K562 (cell line): ENCODE data around the gene P4HTM. TPM values are rescaled to one million over a fixed set of nuclear protein-coding genes. Genes with fewer than 3 reads are reported as not detected.

Source experiments
- ARID1B ChIP-seq: fragments of 450-650 bp; IDR thresholded peaks from 2 replicates; pipeline ENCODE4 v1.6.1; 2016; ENCODE audit warnings: antibody characterized with exemption, mild to moderate bottlenecking, inconsistent platforms
- BCL6 ChIP-seq: fragments of 250-450 bp; sonication (Bioruptor Pico); IDR thresholded peaks from 2 replicates; pipeline ENCODE4 v1.4.0; 2020
- CAMTA2 ChIP-seq: fragments of 250-450 bp; sonication (Bioruptor Pico); conservative IDR thresholded peaks from 2 replicates; pipeline ENCODE4 v1.5.1; 2022
- ERF ChIP-seq: fragments of 450-650 bp; formaldehyde crosslinking; IDR thresholded peaks from 2 replicates; pipeline ENCODE4 v1.4.0; 2020; ENCODE audit warnings: mild to moderate bottlenecking, mixed read lengths
- NR1H2 ChIP-seq: sonication (generic); formaldehyde crosslinking; IDR thresholded peaks from 2 replicates; pipeline ENCODE4 v1.4.0; 2020; ENCODE audit warnings: mild to moderate bottlenecking, missing genetic modification reagents
- OTX1 ChIP-seq: fragments of 450-650 bp; formaldehyde crosslinking; IDR thresholded peaks from 2 replicates; pipeline ENCODE4 v1.4.0; 2022; ENCODE audit warnings: mild to moderate bottlenecking
- RAD21 ChIP-seq, 2 experiments: fragments of 250-450 bp in 1 of 2; fragments of 450-650 bp in 1 of 2; sonication (Bioruptor Pico) in 1 of 2; formaldehyde crosslinking in 1 of 2; IDR thresholded peaks in 1 of 2; conservative IDR thresholded peaks in 1 of 2; 2 replicates each; pipeline versions ENCODE4 v1.4.0 to v1.8.0; 2020 to 2022; ENCODE audit warnings: mild to moderate bottlenecking in 2 of 2, moderate library complexity in 1 of 2
- RBM39 ChIP-seq: fragments of 200-400 bp; formaldehyde crosslinking; optimal IDR thresholded peaks from 2 replicates; pipeline ENCODE3; 2018; ENCODE audit warnings: low read depth, low read length
- TEAD1 ChIP-seq, 2 experiments: fragments of 450-650 bp in 1 of 2; sonication (generic) in 1 of 2; formaldehyde crosslinking; IDR thresholded peaks; 2 replicates each; pipeline versions ENCODE4 v1.4.0 to v1.8.0; 2020 to 2022; ENCODE audit warnings: mild to moderate bottlenecking in 2 of 2, missing genetic modification reagents in 1 of 2
- THRAP3 ChIP-seq: fragments of 450-650 bp; IDR thresholded peaks from 2 replicates; pipeline ENCODE4 v1.6.1; 2016; ENCODE audit warnings: mild to moderate bottlenecking, inconsistent platforms, borderline replicate concordance
- ZNF436 ChIP-seq: fragments of 250-450, 450-650 bp; sonication (Bioruptor Pico); formaldehyde crosslinking; IDR thresholded peaks from 2 replicates; pipeline ENCODE4 v1.7.0; 2020; ENCODE audit warnings: mild to moderate bottlenecking
- polyA plus RNA-seq, 8 experiments: library from polyadenylated mRNA; depleted of rRNA in 4 of 8; stranded (reverse) in 5 of 8; unstranded in 3 of 8; fragments of >200 nt; fragmentation: Nextera tagmentation in 2 of 8; fragmentation: Illumina TruSeq in 1 of 8; extraction: Ambion mirVana in 2 of 8; extraction: Trizol in 1 of 8; gene quantifications; 2 replicates each; pipeline versions ENCODE4 v1.2.1 to v1.2.3, GENCODE V29; 2011 to 2014; ENCODE audit warnings: inconsistent platforms in 1 of 8, missing spikeins in 1 of 8
- total RNA-seq, 7 experiments: library from RNA; depleted of rRNA in 6 of 7; stranded (reverse); fragments of >200 nt in 6 of 7; fragmentation: Illumina TruSeq in 2 of 7; extraction: Trizol in 2 of 7; gene quantifications; 2 replicates each; pipeline versions ENCODE4 v1.2.1 to v1.2.3, GENCODE V29; 2011 to 2021; ENCODE audit warnings: low replicate concordance in 1 of 7
- TF ChIP-seq, protein P1 (sequence below): fragments of 250-450 bp; sonication (Bioruptor Pico); IDR thresholded peaks from 2 replicates; pipeline ENCODE4 v1.4.0; 2020; ENCODE audit warnings: mild to moderate bottlenecking, moderate library complexity
- TF ChIP-seq, protein P2 (sequence below): fragments of 250-450 bp; sonication (Bioruptor Pico); IDR thresholded peaks from 2 replicates; pipeline ENCODE4 v1.4.0; 2020; ENCODE audit warnings: mild to moderate bottlenecking, moderate library complexity
- TF ChIP-seq, protein P3 (sequence below): fragments of 250-450 bp; sonication (Bioruptor Pico); IDR thresholded peaks from 2 replicates; pipeline ENCODE4 v1.8.0; 2021; ENCODE audit warnings: mild to moderate bottlenecking, moderate library complexity
- TF ChIP-seq, protein P4 (sequence below), 2 experiments: IDR thresholded peaks; 2 replicates each; pipeline ENCODE4 v1.6.1; 2011; ENCODE audit warnings: borderline replicate concordance in 1 of 2, control low read depth in 1 of 2, low read depth in 1 of 2, low read length in 1 of 2, mild to moderate bottlenecking in 1 of 2, mixed read lengths in 1 of 2, moderate library complexity in 1 of 2; ENCODE audit not compliant: insufficient read depth in 1 of 2, insufficient read length in 1 of 2, poor library complexity in 1 of 2, severe bottlenecking in 1 of 2; ENCODE audit errors: extremely low read depth in 1 of 2
- TF ChIP-seq, protein P5 (sequence below): IDR thresholded peaks from 2 replicates; pipeline ENCODE4 v1.6.1; 2011; ENCODE audit warnings: borderline replicate concordance, low read depth, mild to moderate bottlenecking, moderate library complexity, low read length; ENCODE audit not compliant: insufficient read depth, poor library complexity, severe bottlenecking

Gene P4HTM
- total and polyA plus RNA-seq, 9 of the 15 experiments (the other 6 are each of a cell fraction or from before 2014, with no cell fraction given): 0.09 to 0.66 (median 0.25) TPM; not detected in 2

DNA sequence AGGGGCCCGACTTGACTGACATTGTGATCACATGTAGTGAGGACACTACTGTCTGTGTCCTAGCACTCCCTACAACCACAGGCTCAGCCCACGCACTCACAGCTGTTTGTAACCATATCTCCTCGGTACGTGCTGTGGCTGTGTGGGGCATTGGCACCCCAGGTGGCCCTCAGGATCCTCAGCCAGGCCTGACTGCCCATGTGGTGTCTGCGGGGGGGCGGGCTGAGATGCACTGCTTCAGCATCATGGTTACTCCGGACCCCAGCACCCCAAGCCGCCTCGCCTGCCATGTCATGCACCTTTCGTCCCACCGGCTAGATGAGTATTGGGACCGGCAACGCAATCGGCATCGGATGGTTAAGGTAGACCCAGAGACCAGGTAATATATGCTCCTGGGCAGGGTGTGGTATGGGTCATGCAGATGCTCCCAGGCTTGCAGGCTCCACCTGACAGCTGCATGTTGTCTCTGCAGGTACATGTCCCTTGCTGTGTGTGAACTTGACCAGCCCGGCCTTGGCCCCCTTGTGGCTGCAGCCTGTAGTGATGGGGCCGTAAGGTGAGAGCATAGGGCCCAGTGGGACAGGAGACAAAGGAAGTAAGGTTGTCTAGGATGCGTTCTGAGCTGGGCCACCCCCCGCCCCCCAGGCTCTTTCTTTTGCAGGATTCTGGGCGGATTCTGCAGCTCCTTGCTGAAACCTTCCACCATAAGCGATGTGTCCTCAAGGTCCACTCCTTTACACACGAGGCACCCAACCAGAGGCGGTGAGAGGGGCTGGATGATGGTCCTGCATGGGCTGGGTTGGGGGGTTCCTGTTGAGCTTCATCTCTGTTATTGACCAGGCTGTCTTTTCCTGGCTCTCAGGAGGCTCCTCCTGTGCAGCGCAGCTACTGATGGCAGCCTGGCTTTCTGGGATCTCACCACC is 24.0 kb downstream of the P4HTM start (continued):
- TF ChIP-seq, protein P1, sequence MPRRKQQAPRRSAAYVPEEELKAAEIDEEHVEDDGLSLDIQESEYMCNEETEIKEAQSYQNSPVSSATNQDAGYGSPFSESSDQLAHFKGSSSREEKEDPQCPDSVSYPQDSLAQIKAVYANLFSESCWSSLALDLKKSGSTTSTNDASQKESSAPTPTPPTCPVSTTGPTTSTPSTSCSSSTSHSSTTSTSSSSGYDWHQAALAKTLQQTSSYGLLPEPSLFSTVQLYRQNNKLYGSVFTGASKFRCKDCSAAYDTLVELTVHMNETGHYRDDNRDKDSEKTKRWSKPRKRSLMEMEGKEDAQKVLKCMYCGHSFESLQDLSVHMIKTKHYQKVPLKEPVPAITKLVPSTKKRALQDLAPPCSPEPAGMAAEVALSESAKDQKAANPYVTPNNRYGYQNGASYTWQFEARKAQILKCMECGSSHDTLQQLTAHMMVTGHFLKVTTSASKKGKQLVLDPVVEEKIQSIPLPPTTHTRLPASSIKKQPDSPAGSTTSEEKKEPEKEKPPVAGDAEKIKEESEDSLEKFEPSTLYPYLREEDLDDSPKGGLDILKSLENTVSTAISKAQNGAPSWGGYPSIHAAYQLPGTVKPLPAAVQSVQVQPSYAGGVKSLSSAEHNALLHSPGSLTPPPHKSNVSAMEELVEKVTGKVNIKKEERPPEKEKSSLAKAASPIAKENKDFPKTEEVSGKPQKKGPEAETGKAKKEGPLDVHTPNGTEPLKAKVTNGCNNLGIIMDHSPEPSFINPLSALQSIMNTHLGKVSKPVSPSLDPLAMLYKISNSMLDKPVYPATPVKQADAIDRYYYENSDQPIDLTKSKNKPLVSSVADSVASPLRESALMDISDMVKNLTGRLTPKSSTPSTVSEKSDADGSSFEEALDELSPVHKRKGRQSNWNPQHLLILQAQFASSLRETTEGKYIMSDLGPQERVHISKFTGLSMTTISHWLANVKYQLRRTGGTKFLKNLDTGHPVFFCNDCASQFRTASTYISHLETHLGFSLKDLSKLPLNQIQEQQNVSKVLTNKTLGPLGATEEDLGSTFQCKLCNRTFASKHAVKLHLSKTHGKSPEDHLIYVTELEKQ: no peak
- no peak for TF ChIP-seq TEAD1 (CRISPR knock-in tag; IDR thresholded peaks at IDR 0.05)
- TF ChIP-seq, protein P2, sequence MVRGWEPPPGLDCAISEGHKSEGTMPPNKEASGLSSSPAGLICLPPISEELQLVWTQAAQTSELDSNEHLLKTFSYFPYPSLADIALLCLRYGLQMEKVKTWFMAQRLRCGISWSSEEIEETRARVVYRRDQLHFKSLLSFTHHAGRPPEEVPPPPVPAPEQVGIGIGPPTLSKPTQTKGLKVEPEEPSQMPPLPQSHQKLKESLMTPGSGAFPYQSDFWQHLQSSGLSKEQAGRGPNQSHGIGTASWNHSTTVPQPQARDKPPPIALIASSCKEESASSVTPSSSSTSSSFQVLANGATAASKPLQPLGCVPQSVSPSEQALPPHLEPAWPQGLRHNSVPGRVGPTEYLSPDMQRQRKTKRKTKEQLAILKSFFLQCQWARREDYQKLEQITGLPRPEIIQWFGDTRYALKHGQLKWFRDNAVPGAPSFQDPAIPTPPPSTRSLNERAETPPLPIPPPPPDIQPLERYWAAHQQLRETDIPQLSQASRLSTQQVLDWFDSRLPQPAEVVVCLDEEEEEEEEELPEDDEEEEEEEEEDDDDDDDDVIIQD (CRISPR knock-in tag): no peak
- TF ChIP-seq, protein P3, sequence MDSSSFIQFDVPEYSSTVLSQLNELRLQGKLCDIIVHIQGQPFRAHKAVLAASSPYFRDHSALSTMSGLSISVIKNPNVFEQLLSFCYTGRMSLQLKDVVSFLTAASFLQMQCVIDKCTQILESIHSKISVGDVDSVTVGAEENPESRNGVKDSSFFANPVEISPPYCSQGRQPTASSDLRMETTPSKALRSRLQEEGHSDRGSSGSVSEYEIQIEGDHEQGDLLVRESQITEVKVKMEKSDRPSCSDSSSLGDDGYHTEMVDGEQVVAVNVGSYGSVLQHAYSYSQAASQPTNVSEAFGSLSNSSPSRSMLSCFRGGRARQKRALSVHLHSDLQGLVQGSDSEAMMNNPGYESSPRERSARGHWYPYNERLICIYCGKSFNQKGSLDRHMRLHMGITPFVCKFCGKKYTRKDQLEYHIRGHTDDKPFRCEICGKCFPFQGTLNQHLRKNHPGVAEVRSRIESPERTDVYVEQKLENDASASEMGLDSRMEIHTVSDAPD (CRISPR knock-in tag): no peak
- no peak for TF ChIP-seq ERF (CRISPR knock-in tag)
- TF ChIP-seq ARID1B: no peak
- TF ChIP-seq RBM39: no peak
- TF ChIP-seq, protein P4, sequence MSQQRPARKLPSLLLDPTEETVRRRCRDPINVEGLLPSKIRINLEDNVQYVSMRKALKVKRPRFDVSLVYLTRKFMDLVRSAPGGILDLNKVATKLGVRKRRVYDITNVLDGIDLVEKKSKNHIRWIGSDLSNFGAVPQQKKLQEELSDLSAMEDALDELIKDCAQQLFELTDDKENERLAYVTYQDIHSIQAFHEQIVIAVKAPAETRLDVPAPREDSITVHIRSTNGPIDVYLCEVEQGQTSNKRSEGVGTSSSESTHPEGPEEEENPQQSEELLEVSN (IDR thresholded peaks at IDR 0.05; ENCODE audit: borderline replicate concordance in 1 of 2, extremely low read depth in 1 of 2, insufficient read depth in 1 of 2, insufficient read length in 1 of 2, low read depth in 1 of 2, low read length in 1 of 2, poor library complexity in 1 of 2, severe bottlenecking in 1 of 2): no peak
- no peak for TF ChIP-seq BCL6
- no peak for TF ChIP-seq OTX1 (CRISPR knock-in tag)
- TF ChIP-seq, protein P5, sequence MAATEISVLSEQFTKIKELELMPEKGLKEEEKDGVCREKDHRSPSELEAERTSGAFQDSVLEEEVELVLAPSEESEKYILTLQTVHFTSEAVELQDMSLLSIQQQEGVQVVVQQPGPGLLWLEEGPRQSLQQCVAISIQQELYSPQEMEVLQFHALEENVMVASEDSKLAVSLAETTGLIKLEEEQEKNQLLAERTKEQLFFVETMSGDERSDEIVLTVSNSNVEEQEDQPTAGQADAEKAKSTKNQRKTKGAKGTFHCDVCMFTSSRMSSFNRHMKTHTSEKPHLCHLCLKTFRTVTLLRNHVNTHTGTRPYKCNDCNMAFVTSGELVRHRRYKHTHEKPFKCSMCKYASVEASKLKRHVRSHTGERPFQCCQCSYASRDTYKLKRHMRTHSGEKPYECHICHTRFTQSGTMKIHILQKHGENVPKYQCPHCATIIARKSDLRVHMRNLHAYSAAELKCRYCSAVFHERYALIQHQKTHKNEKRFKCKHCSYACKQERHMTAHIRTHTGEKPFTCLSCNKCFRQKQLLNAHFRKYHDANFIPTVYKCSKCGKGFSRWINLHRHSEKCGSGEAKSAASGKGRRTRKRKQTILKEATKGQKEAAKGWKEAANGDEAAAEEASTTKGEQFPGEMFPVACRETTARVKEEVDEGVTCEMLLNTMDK: peak; percentile 89
- no peak for TF ChIP-seq THRAP3
- no peak for TF ChIP-seq CAMTA2 (CRISPR knock-in tag)
- peak in 1 of 2 experiments; percentile 51; a peak in 2 of 4 replicates for TF ChIP-seq RAD21 (CRISPR knock-in tag; conservative IDR thresholded peaks at IDR 0.05 in 1 of 2, IDR thresholded peaks at IDR 0.05 in 1 of 2)
- no peak for TF ChIP-seq ZNF436
- no peak for TF ChIP-seq NR1H2 (CRISPR knock-in tag)
